Measurements from ENCODE around the gene CCDC171. TPM values are rescaled to one million over a fixed set of nuclear protein-coding genes. Genes with fewer than 3 reads are reported as not detected.
"Not testable (repeated sequence)": the region's sequence is repeated elsewhere in the genome, so short reads cannot be mapped to it uniquely, and the experiment has no call there.

Gene CCDC171
- total RNA-seq, 2 donors from 2014 or later = 2.0 to 3.6 TPM

DNA sequence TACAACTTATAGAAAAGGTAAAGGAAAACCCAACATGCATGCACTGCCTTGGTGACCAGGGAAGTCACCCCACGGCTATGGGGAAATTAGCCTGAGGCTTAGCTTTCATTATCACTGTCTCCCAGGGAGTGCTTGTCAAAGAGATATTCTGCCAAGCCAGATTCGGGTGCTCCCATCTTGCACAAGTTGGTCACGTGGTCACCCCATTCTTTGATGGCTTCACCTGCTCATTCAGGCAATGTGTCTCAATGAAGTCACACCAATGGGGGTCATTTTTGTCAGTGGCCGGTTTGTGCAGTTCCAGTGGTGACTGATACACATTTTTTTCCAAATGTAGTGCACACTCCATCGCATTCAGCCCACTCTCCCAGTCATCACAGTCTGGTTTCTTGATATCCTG is 25.8 kb upstream of the CCDC171 start:
- ATAC-seq, H3K36me3 Mint-ChIP-seq, H3K4me3 Mint-ChIP-seq: not testable (repeated sequence)

DNA sequence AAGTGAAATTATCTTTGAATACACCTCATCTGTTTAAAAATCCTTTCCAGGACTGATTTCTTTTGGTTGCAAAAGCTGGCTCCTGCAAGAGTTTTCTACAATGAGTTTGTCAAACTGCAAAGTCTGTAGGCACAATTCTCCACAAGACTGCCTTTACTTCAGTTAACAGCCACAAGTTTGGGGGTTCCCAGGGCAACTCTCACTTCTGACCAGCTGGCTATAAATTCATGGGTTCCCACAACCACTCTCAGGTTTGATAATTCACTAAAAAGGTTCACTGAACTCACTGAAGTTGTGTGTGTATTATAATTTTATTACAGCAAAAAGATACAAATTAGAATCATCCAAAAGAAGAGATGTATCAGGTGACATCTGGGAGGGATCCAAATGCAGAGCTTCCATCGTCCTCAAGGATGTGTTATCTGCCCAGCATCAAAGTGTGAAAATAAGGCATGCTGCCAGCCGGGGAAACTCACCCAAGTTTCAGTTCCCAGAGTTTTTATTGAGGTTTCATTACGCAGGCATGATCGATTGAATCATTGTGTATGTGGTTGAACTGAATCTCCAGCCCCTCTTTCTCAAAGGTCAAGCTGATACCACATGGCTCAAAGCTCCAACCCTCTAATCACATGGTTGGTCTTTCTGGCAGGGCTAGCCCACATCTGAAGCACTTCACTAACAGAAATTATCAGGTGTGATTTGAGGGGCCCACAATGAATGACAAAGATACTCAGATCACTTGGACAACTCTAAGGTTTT is 23.1 kb upstream of the CCDC171 start:
- no peak overlapping the region for H3K4me3 Mint-ChIP-seq
- no peak overlapping the region for H3K27ac Mint-ChIP-seq
- ATAC-seq = no peak
- H3K27me3 Mint-ChIP-seq = peaks cover 0 to 3% of the 10 kb centered on the region in 2 donors
- no peaks in the 10 kb centered on the region for H3K36me3 Mint-ChIP-seq
- no peaks in the 10 kb centered on the region for H3K4me1 Mint-ChIP-seq (ENCODE audit: low read depth in 2 of 2)
- no peaks in the 10 kb centered on the region for H3K9me3 Mint-ChIP-seq
- no peak for DNase-seq (ENCODE audit: low spot score)

More for the DNA sequence above, 25.8 kb upstream of the CCDC171 start:
- peaks cover 0 to 14% of the 10 kb centered on the region in 2 donors for H3K27me3 Mint-ChIP-seq
- not testable (repeated sequence) for H3K9me3 Mint-ChIP-seq; H3K27ac Mint-ChIP-seq; DNase-seq (ENCODE audit: low spot score); H3K4me1 Mint-ChIP-seq (ENCODE audit: low read depth in 2 of 2)

DNA sequence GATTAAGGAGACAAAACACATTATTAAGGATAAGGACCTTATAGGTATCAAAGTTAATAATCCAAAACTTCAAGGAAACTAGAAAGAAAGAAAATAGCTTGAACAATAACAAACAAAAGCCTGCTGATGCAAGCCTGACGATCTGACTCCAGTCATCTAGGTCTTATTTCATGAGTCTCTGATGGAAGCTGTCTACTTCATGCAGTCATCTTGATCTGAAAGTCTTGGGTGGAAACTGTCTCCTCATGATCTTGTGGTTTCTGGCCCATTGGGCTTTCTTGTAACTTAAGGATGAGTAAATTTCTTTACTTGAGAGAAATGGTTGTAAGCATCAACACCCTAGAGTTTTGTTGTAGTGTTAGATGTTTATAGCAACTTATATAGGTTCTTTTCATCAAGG is 21.5 kb upstream of the CCDC171 start:
- Mint-ChIP-seq H3K27me3 (no peaks in the 10 kb centered on the region), H3K9me3 (no peaks in the 10 kb centered on the region), H3K36me3 (no peaks in the 10 kb centered on the region), H3K4me3 (no peak overlapping the region), H3K4me1 (ENCODE audit: low read depth in 2 of 2) (no peaks in the 10 kb centered on the region), H3K27ac (no peak overlapping the region)
- DNase-seq (ENCODE audit: low spot score) = no peak
- no peak for ATAC-seq

DNA sequence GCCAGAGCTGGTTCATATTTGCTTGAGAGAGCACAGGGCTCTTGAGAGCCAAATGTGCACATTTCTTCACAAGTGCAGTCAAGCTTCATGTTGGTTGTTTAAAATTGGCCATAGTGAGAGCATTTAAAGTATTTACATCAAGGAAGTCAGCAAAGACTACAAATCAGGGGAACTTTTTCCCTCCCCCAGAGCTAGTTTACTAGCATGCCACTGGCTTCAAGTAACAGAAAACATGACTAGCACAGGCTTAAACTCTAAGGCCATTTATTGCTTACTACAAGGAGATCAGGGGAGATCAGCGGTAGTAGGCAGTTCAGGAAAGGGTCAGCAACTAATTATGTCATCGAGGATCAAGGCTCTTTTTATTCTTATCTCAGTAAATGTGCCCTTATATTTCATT is 11.0 kb upstream of the CCDC171 start:
- ATAC-seq (no peak), DNase-seq (ENCODE audit: low spot score) (no peak)
- Mint-ChIP-seq H3K27ac (no peak overlapping the region), H3K4me1 (ENCODE audit: low read depth in 2 of 2) (no peaks in the 10 kb centered on the region), H3K27me3 (peaks cover 10 to 11% of the 10 kb centered on the region in 2 donors), H3K36me3 (no peaks in the 10 kb centered on the region), H3K4me3 (no peak overlapping the region), H3K9me3 (no peaks in the 10 kb centered on the region)

DNA sequence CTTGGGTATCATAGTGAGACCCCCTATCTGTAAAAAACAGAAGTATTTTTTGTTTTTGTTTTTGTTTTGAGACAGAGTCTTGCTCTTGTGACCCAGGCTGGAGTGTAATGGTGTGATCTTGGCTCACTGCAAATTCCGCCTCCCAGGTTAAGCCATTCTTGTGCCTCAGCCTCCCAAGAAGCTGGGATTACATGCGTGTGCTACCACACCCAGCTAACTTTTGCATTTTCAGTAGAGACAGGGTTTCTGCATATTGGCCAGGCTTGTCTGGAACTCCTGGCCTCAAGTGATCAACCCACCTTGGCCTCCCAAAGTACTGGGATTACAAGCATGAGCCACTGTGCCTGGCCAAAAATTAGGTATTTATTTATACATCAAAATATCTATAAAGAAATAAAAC is 10.2 kb upstream of the CCDC171 start:
- Mint-ChIP-seq H3K27me3 (peaks cover 10 to 11% of the 10 kb centered on the region in 2 donors), H3K9me3 (no peaks in the 10 kb centered on the region), H3K4me3 (no peak overlapping the region), H3K27ac (no peak overlapping the region), H3K4me1 (ENCODE audit: low read depth in 2 of 2) (no peaks in the 10 kb centered on the region), H3K36me3 (no peaks in the 10 kb centered on the region)
- DNase-seq (ENCODE audit: low spot score) (no peak), ATAC-seq (no peak)

DNA sequence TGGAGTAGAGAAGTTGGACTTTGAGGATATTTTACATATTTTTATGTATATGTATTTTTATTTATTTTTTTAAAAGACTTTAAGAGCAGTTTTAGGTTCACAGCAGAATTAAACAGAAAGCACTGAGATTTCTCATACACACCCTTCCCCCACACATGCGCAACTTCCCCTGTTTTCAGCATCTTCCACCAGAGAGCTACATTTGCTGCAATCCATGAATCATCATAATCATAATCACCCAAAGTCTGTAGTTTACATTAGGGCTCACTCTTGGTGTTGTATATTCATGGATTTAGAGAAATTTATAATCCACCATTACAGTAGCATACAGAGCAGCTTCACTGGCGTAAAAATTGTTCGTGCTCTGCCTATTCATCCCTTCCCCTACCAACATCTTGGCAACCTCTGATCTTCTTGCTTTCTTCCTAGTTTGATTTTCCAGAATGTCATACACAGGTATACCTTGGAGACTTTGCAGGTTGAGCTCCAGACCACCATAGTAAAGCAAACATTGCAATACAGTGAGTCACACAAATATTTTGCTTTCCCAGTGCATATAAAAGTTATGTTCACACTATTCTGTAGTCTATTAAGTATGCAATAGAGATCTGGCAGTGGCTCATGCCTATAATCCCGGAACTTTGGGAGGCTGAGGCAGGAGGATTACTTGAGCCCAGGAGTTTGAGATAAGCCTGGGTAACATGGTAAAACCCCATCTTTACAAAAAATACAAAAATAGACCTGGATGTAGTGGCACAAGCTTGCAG is 9.6 kb upstream of the CCDC171 start:
- Mint-ChIP-seq H3K4me3 (no peak overlapping the region), H3K27ac (no peak overlapping the region), H3K36me3 (no peaks in the 10 kb centered on the region), H3K4me1 (ENCODE audit: low read depth in 2 of 2) (no peaks in the 10 kb centered on the region), H3K27me3 (peaks cover 10 to 11% of the 10 kb centered on the region in 2 donors), H3K9me3 (no peaks in the 10 kb centered on the region)
- no peak for ATAC-seq
- no peak for DNase-seq (ENCODE audit: low spot score)

DNA sequence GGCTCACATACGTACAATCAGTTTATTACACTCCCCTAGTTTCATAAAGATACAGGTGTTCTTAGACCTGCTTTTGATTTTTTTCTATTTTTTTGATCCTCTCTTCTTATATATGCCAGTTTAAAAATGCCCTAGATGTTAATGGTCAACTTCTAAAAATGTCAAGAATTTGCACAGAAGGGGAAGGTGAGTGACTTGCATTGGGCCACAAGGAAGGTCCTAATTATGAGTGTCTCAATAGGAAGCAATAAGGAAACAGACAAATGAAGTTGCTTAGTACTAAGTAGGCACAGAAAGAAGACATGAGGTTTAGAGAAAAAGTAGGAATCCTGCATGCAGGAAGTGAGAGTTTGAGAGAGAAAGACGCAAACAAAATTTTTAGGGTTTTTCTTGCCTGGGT is 3.2 kb upstream of the CCDC171 start:
- no peak for ATAC-seq
- H3K4me3 Mint-ChIP-seq = no peak overlapping the region
- no peak overlapping the region for H3K27ac Mint-ChIP-seq
- no peaks in the 10 kb centered on the region for H3K36me3 Mint-ChIP-seq
- peaks cover 13 to 19% of the 10 kb centered on the region in 2 donors for H3K4me1 Mint-ChIP-seq (ENCODE audit: low read depth in 2 of 2)
- peaks cover 3 to 4% of the 10 kb centered on the region in 2 donors for H3K27me3 Mint-ChIP-seq
- DNase-seq (ENCODE audit: low spot score) = no peak
- H3K9me3 Mint-ChIP-seq = no peaks in the 10 kb centered on the region

DNA sequence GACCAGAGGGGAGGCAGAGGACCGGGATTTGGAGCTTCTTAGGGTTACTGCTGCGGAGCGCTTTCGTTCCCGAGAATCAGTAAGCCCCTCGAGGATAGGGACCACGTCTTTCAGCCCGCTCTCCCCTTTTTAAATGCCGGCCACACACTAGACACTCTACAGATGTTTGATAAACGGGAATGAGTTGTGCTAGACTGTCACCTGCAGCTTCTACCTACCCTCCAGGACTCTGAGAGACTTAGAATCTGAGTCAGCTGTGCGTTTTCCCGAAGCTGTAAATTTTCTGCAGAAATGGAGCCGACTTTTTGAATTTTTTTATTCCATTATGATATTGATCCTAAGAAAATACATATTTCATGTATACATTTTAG is 670 bp downstream of the CCDC171 start:
- H3K4me3 Mint-ChIP-seq = peak overlapping the region; percentile 83
- H3K9me3 Mint-ChIP-seq = no peaks in the 10 kb centered on the region
- H3K36me3 Mint-ChIP-seq = no peaks in the 10 kb centered on the region
- peaks cover 13 to 19% of the 10 kb centered on the region in 2 donors for H3K4me1 Mint-ChIP-seq (ENCODE audit: low read depth in 2 of 2)
- peak overlapping the region; percentile 61 to 71 for H3K27ac Mint-ChIP-seq
- ATAC-seq (no peak), DNase-seq (ENCODE audit: low spot score) (no peak)
- no peaks in the 10 kb centered on the region for H3K27me3 Mint-ChIP-seq

DNA sequence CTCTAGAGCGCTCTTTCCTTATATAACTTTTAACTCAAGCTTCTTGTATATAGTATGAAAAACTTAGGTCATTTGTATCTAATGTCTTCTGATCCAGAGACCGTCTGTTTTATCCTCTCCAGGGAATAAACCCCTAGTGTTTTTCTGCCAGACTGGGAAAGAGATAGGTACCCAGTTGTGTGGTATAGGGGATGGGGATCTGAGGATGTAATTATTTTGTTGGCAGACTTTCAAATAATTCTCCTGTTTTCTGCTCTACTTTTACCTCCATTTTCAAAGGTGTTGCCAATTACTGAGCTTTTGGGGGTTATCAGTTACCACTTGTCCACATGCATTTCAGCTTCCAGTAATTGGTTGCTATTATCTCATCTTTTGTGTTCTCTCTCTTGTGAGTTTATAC is 17.9 kb downstream of the CCDC171 start:
- Mint-ChIP-seq H3K9me3 (no peaks in the 10 kb centered on the region), H3K27ac (no peak overlapping the region), H3K4me1 (ENCODE audit: low read depth in 2 of 2) (no peaks in the 10 kb centered on the region), H3K27me3 (no peaks in the 10 kb centered on the region), H3K4me3 (no peak overlapping the region), H3K36me3 (no peaks in the 10 kb centered on the region)
- DNase-seq (ENCODE audit: low spot score) (no peak), ATAC-seq (no peak)

DNA sequence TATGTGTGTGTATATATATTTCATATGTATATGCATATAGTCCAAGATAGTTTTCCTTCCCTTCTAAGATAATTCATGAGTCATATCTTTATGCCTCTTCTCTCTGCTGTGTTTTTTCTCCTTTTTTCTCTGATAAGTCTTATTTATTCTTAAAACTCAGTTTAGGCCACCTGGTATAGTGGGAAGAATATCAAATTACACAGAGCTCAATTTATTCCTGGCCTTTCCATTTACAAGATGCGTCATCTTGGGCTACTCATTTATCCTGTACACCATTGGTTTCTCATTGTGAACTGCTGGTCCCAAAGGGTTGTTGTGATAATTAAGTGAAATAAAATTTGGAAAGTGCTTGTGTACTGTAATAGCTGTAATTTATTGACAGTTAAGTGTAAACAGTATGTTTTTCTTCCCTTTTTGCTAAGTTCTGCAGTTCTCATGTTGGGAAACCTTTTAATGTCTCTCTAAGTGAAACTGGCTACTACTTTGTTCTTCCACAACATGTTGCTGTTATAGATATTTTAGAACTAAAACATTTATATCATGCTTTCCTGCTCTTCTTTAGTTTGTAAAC is 19.4 kb downstream of the CCDC171 start:
- Mint-ChIP-seq H3K27me3 (no peaks in the 10 kb centered on the region), H3K9me3 (no peaks in the 10 kb centered on the region), H3K27ac (no peak overlapping the region), H3K36me3 (no peaks in the 10 kb centered on the region), H3K4me3 (no peak overlapping the region), H3K4me1 (ENCODE audit: low read depth in 2 of 2) (no peaks in the 10 kb centered on the region)
- ATAC-seq (no peak), DNase-seq (ENCODE audit: low spot score) (no peak)

DNA sequence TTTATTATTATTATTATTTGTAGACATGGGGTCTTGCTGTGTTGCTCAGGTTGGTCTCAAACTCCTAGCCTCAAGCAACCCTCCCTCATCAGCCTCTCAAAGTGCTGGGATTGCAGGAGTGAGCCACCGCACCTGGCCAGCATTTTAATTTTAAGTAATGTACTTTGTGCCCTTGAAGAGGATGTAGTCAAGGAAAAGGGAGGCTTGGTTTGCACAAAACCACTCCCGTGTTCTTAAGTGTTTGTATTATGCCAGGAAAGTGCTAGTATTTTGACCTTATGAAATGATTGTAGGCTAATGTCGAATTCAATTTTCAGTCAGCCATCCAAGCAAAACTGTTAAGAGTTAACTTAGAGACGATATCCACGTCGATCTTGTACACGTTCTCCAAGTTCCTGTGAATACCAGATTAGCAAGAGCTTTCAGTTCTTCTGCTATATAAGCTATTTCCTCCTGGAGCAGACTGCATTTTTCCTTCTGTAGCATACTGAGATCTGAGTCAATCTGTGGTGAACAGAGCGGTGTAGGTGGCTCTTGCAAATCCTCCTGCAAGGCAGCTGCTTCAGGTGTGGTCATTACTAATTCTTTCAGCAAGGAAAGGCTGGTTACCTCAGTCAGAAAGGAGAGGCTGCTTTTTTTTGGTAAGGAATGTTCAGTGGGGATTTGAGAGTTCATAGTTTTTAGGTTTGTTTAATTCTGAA is 23.7 kb downstream of the CCDC171 start:
- ATAC-seq = no peak
- Mint-ChIP-seq H3K4me3 (no peak overlapping the region), H3K36me3 (peaks cover 4% of the 10 kb centered on the region), H3K27me3 (no peaks in the 10 kb centered on the region), H3K27ac (no peak overlapping the region), H3K4me1 (ENCODE audit: low read depth in 2 of 2) (no peaks in the 10 kb centered on the region), H3K9me3 (no peaks in the 10 kb centered on the region)
- DNase-seq (ENCODE audit: low spot score) = no peak

DNA sequence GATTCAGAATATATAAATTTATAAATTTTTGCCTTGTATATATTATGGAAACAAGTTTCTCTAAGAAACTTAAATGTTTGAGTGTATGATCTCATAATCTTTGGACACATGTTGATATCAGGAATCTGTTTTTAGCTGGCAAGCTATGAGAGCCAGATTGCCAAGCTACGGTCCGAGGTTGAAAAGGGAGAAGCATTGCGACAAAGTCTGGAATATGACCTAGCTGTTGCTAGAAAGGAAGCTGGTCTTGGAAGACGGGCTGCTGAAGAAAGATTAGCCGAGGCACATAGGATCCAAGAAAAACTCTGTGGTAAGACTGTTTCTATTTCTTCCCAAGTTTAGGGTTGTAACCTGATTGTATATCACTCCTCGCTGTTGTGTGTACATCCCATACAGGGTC is 25.9 kb downstream of the CCDC171 start:
- DNase-seq (ENCODE audit: low spot score) (no peak), ATAC-seq (no peak)
- Mint-ChIP-seq H3K27ac (no peak overlapping the region), H3K4me1 (ENCODE audit: low read depth in 2 of 2) (no peaks in the 10 kb centered on the region), H3K9me3 (no peaks in the 10 kb centered on the region), H3K4me3 (no peak overlapping the region), H3K36me3 (peaks cover 4% of the 10 kb centered on the region), H3K27me3 (no peaks in the 10 kb centered on the region)

DNA sequence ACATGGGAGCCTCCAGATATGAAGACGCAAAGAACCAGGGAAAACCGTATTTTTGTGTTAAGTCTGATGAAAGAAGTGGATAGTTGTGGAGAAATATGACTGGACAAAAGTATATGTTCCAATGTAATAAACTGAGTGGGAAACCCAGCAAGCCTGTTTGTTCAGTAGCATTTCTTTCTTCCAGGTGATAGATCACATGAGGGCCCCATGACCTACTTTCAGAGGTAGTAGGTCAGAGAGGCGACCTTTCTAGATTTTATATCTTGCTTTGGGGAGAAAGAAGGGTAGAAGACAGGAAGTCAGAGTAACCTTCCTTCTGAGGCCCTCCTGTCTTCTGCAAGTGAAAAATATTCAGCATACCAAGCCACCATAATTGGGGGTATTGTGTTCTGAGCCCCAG is 31.5 kb downstream of the CCDC171 start:
- H3K36me3 Mint-ChIP-seq = peaks cover 4% of the 10 kb centered on the region
- DNase-seq (ENCODE audit: low spot score) (no peak), ATAC-seq (no peak)
- H3K27me3 Mint-ChIP-seq = no peaks in the 10 kb centered on the region
- H3K27ac Mint-ChIP-seq = no peak overlapping the region
- H3K4me3 Mint-ChIP-seq = no peak overlapping the region
- no peaks in the 10 kb centered on the region for H3K9me3 Mint-ChIP-seq
- no peaks in the 10 kb centered on the region for H3K4me1 Mint-ChIP-seq (ENCODE audit: low read depth in 2 of 2)

DNA sequence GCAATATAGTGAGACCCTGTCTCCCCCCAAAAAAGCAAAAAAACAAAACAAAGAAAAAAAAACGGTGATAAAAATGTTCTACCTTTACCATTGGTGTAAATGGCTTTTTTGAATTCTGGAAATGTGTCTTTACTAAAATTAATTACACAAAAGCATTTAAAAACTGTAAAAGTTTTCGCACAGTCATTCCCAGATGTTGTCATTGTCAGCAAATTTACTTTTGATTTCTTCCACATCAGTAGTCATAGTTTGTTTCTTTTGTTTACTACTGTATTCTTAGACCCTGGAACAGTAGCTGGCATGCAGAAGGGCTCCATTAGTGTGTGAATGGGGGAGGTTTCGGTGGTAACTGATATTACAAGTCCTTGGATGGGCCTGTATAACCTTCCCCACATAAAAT is 39.5 kb downstream of the CCDC171 start:
- Mint-ChIP-seq H3K4me1 (ENCODE audit: low read depth in 2 of 2) (no peaks in the 10 kb centered on the region), H3K9me3 (peaks cover 3% of the 10 kb centered on the region), H3K36me3 (peaks cover 4% of the 10 kb centered on the region), H3K27me3 (no peaks in the 10 kb centered on the region), H3K27ac (no peak overlapping the region), H3K4me3 (no peak overlapping the region)
- DNase-seq (ENCODE audit: low spot score) (no peak), ATAC-seq (no peak)
